SKM-1 (cell line): ENCODE results near the gene PPM1A.
A peak's percentile ranks its signal among the peaks of the same experiment; 100 is the strongest.

Source experiments
- DNase-seq: peaks from one replicate; lab custom pipeline; 2025; ENCODE audit not compliant: unreplicated experiment; lab: John Stamatoyannopoulos, UW

PPM1A gene

GRCh38 chr14:60265163-60265562, 16.1 kb downstream of the PPM1A start:
- no peak for DNase-seq

- no peak for DNase-seq
Observed at GRCh38 chr14:60266021-60266937, 17.3 kb downstream of the PPM1A start.

DNA sequence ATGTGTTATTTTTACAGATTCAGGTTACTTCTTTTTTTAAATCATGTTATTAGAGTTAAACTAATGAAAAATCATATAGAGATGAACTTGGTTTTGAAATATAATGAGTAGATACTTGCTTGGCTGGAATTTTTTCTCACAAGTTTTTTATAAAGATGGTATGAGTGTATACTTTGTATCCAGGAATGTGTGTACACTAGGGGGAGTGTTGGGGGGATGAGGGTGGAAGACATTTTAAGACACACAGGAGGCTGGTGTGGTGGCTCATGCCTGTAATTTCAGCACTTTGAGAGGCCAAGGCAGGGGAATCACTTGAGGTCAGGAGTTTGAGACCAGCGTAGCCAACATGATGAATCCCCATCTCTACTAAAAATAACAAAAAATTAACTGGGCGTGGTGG, 23.2 kb downstream of the PPM1A start:
- no peak for DNase-seq

DNA sequence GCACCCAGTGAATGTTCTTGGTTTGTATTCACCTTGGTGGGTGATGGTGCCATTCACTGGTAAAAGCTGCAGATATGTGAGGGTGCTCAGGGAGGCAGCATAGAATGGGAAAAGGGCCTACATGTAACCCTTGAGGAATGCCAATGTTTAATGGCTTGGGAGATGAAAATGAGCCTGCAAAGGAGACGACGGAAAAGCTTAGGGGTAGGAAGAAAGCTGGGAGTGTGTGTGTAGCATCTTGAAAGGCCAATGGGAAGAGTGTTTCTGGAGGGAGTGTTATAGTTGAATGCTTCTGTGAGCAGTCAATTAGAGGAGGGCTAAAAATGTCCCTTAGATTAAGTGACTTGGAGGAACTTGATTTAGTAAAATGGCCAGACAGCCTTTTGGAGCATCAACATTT, 24.9 kb downstream of the PPM1A start:
- DNase-seq, result no peak

DNA sequence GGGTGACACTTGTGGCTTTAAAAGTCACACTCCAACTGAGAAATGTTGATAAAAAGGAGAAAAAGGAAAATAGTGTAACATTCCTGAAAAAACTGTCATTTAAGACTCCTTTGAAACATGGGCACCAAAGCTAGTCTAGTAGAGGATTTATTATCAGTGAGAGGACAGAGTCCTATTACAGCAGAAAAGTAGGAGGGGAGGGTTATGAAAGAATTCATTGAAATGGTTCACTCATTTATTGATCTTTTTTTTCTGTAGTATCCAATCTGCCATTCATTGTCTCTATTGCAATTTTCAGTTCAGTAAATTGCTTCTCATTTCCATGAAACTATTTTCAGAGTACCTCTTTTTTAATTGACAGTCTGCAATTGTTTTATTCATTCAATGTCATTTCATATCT, 25.4 kb downstream of the PPM1A start:
- DNase-seq, result no peak

- DNase-seq, result no peak
Observed at GRCh38 chr14:60275932-60276331, 26.9 kb downstream of the PPM1A start.

- no peak for DNase-seq
Observed at GRCh38 chr14:60276347-60276746, 27.3 kb downstream of the PPM1A start.

- DNase-seq, result no peak
Observed at GRCh38 chr14:60277605-60278190, 28.7 kb downstream of the PPM1A start.

- DNase-seq, result no peak
Observed at GRCh38 chr14:60278350-60278749, 29.3 kb downstream of the PPM1A start.

DNA sequence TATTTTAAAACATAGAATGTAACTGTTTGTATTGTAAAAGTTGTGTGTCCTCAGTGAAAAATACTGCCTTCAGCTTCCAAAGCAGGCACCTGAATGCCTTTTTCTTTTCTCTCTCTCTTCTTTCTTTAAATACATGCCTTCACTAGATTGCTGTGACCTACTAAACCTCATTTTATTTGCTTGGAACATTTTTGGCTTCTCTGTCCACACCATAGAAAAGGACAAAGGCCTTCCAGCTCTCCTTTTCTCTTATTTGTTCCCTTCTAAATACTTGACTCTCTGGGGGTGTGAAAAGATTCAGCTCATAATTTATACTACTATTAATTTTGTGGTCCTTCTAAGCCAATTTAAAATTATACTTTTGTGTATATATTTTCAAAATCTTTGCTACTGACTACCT, 38.4 kb downstream of the PPM1A start:
- DNase-seq, result no peak

- DNase-seq, result no peak
Observed at GRCh38 chr14:60288279-60288678, 39.3 kb downstream of the PPM1A start.

DNA sequence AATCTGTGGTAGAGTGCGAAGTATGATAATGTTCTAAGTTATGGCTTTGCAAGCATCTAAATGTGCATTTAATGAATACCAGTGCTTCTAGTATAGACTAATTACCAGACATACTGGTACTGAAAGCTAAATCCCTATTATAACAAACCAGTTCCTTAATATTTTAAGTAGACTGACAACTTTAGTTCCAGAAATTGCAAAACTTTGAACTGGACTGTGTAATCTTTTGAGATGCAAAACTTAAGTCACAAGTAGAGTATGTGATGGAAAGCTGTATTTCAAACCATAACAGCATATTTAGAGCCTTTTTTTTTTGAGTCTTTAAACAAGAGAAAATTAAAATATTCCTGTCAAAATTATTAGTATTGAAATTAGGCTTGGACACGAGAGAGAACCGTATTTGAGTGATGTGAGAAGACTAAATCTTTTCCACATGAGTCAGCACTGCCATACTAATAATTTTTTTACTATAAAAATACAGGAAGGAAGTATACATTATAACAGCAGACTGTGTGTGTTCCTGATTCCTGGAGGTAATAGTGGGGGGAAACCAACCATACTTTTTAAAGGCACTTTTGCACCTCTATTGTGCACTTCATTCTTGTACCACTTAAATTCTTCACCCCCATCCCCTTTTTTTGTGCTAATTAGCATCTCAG, 45.5 kb downstream of the PPM1A start:
- no peak for DNase-seq

DNA sequence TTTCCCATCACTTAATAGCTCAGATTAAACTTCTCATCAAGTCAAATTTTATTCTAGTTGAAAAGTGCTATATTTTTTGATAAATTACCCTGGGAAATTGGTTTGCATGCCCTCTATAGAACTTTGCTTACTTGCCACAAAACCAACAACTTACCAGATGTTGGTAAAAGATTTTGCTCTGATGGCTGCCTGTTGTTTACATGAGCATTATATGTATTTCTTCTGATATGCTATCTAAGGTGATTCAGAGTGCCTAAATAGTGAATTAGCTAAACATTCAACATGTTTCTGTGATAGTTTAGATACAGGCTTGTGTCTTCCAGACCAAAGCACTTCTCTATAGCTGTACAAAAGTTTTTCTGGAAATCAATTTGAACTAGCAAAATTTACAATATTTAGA, 51.0 kb downstream of the PPM1A start:
- DNase-seq, result no peak

GRCh38 chr14:60301685-60302084, 52.7 kb downstream of the PPM1A start:
- no peak for DNase-seq

GRCh38 chr14:60302663-60303062, 53.6 kb downstream of the PPM1A start:
- DNase-seq, result no peak

DNA sequence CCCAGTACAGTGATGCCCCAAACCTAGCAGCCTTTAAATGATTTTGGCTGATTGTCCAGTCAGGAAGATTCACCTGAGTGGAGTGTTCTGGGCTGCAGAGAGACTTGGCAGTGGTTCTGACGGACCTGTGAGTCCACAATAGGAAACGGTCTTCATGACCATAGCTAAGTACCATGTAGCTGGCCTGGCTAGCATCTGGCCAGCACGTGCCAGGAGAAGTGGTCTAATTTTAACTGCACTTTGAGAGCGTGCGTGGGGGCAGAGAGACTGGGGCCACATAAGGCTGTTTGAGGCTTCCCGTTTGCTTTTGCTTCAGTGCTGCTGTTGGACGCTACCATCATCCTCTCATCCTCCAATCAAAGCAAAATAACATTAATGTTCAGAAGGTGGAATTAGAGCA, 54.7 kb downstream of the PPM1A start:
- no peak for DNase-seq

DNA sequence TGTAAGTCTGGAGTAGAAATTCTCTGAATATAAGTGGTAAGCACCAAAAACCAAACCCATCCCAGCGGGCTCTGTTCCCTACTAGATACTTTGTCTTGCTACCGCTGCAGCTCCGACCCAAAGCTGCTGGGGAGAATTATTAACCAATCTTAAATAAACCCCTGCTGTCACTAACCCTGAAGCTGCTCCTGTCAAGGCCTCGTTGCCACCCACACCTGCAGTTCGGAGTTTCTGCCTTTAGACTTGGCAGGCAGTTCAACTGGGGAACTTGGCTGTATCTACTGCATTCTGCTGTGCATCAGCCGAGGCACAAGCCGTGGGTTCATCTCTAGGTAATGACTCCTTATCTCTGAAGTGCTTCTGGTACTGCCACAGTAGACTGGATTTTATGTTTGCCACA, 55.5 kb downstream of the PPM1A start:
- no peak for DNase-seq

GRCh38 chr14:60309867-60310552, 61.0 kb downstream of the PPM1A start:
- DNase-seq, result no peak

GRCh38 chr14:60311417-60311816, 62.4 kb downstream of the PPM1A start:
- DNase-seq, result no peak

- DNase-seq, result peak; percentile 3
Observed at GRCh38 chr14:60313093-60313492, 64.1 kb downstream of the PPM1A start.

DNA sequence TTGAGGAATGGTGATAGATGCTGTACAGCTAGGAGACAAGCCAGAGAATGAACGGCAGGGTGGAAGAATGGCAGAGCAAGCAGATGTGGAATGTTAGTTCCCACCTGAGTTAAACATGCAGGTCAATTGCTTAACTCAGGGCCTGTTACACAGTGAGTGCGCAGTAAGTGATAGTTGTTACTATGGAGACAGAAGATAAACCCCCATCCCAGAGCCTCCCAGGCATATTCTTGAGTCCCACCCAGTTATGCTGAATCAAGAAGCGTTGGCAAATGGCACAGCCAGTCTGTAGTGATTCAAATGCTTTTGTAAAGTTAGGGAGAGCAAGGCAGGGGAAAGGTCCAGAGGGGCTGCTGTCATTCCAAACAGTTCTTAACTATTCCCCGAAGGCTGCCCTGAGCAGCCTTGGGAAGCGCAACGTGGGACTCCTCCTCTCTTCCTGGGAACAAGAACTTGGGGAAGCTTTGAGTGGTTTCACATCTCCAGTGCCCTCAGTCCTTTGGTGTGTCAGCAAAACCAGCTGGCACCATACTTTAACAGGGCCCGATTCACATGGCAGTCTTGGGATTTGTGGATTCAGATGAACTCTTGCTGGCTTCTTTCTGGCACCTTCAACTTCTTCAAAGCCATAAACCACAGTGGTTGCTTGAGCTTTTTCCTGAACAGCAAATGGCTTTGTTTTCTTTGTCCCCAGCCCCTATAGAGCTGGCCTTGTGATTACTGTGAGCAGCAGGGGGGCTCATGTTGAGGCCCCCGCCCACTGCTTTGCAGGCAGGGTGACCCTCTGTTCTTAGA, 66.4 kb downstream of the PPM1A start:
- no peak for DNase-seq
